ENCODE measurements around the gene ZBTB7A.

GRCh38 chr19:4068047-4068966 lies 1.6 kb upstream of the ZBTB7A start:
- TF ChIP-seq CTCF (IDR thresholded peaks at IDR 0.05), result no peak
- TF ChIP-seq POLR2A (IDR thresholded peaks at IDR 0.05), result no peak

Data from adrenal gland (tissue), 5 donors.